GM12874 (cell line): ENCODE data around the gene GID4.

ENCODE experiments used
- TF ChIP-seq, protein P1 (sequence below): IDR thresholded peaks from 2 replicates; pipeline ENCODE4 v1.5.1; 2011; ENCODE audit warnings: low read depth, mild to moderate bottlenecking, control low read depth, low read length, moderate library complexity; ENCODE audit not compliant: insufficient read depth

Gene GID4

DNA sequence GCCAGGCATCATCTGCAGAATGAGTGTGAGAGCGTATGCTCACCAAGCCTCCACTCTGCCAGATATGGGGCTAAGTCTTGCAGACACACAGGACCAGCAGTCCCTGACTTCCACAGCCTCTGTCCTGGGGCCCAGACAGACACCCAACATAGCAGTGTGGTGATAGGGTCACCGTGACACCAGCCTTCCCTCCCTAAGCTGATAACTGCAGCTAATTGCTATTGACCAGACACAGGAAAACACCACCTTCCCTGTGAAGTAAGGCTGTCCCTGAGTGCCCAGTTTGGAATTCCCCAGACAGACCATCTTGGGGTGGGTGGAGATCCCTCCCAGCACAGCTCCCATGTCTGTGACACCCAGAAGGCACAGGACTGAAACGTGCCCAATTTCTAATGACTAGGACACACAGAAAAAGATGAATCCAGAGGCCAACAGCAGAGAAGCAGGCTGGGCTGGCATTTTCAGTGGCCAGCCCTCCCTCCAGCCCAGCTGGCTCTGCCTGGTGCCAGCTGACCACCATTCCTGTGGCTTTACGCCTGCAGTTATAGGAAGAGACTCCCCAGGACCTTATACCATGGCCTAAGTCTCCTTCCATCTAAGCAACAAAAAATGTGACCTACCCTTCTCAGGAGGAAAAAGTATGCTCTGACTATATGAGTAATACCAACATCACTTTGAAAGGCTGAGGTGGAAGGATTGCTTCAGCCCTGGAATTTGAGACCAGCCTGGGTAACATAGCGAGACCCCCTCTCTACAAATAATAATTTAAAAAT, 30.5 kb upstream of the GID4 start:
- TF ChIP-seq, protein P1, sequence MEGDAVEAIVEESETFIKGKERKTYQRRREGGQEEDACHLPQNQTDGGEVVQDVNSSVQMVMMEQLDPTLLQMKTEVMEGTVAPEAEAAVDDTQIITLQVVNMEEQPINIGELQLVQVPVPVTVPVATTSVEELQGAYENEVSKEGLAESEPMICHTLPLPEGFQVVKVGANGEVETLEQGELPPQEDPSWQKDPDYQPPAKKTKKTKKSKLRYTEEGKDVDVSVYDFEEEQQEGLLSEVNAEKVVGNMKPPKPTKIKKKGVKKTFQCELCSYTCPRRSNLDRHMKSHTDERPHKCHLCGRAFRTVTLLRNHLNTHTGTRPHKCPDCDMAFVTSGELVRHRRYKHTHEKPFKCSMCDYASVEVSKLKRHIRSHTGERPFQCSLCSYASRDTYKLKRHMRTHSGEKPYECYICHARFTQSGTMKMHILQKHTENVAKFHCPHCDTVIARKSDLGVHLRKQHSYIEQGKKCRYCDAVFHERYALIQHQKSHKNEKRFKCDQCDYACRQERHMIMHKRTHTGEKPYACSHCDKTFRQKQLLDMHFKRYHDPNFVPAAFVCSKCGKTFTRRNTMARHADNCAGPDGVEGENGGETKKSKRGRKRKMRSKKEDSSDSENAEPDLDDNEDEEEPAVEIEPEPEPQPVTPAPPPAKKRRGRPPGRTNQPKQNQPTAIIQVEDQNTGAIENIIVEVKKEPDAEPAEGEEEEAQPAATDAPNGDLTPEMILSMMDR, result no peak

DNA sequence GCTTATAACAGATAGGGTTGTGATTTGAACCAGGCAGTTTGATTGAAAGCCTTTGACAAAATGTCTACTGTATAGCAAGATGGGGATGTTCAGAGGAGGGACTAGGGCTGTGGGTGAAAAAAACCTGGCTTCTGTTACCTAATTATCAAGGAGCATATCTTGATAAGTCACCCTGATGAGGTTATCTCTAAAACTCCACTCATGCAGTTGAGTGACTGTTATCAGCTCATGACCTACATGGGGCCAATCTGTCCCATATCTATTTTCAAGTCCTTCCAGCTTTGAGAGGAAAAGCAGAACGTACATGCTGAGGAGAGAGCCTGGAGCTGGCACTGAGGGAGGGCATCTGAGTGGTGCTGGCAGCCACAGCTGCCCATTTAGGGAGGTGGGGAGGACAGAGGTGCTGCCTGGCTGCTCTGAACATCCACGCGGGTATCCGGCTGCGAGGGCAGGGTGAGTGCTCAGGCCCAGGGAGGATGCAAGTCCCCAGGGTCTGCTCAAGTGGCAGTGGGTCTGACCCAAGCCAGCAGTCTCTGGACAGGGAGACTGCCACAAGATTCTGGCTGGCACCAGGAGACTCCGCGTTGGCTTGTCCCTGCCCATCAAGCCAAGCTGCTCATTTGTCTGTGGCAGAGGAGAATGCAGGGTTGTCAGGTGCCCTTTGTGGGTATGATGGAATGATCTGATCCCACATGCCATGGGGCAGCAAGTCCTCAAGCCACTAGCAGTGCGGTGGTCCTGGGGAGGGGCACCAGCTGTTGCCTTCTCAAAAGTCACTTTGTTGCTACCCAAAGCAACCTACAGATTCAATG, 29.4 kb upstream of the GID4 start:
- TF ChIP-seq, protein P1, result no peak

DNA sequence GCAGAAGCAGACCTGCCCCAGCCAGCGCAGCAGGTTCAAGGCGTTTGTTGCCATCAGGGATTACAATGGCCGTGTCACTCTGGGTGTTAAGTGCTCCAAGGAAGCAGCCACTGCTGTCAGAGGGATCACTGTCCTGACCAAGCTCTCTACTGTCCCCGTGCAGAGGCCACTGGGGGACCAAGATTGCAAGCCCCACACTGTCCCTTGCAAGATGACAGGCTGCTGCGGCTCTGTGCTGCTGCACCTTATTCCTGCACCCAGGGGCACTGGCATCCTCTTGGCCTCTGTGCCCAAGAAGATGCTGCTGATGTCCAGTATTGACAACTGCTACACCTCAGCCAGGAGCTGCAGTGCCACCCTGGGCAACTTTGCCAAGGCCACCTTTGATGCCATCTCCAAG, 27.9 kb upstream of the GID4 start:
- TF ChIP-seq, protein P1, result no peak

DNA sequence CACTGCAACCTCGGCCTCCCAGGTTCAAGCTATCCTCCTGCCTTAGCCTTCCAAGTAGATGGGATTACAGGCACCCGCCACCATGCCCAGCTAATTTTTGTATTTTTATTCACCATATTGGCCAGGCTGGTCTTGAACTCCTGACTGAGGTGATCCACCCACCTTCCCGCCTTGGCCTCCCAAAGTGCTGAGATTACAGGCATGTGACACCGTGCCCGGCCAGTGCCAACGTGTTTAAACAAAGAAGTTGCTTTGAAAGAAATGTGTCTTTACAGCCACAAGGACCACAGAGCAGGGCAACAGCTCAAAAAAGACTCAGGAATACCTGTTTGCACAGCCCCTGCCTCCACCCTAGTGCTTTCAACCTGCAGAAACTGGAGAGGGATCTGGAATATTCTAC, 25.2 kb upstream of the GID4 start:
- TF ChIP-seq, protein P1, result no peak

DNA sequence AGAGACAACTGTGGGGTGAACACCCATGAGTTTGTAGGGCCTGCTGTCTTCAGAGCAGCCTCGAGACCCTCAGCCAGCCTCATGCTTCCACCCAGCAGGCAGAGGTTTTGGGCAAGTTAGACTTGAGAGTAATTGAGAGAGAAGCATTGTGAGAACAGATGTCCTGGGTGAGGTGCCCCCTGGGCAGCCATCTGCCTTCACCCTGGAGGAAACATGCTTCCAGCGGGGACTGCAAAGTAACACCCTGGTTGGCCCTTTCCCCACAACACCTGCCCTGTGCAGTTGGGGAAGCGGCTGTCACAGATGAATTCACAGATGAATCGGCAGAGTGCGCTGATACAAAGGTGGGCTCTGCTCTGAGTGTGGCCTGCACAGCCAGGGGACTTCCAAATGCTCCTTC, 23.6 kb upstream of the GID4 start:
- TF ChIP-seq, protein P1, result no peak

DNA sequence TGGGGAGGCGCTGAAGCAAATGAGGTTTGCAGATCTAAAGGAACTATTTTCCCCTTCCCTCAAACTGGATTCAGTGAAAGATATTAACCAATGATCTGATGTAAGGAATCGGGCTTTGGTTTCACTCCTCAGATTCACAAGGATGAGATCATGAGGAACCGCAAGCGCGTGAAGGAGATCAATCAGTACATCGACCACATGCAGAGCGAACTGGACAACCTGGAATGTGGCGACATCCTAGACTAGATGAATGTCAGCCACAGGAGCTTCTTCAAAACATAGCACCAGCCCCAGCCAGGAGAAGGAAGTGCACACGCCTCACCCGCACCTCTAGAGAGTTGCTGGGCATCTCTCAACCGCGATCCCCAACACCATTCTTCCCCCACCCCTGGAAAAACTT, 22.8 kb upstream of the GID4 start:
- TF ChIP-seq, protein P1, result no peak

DNA sequence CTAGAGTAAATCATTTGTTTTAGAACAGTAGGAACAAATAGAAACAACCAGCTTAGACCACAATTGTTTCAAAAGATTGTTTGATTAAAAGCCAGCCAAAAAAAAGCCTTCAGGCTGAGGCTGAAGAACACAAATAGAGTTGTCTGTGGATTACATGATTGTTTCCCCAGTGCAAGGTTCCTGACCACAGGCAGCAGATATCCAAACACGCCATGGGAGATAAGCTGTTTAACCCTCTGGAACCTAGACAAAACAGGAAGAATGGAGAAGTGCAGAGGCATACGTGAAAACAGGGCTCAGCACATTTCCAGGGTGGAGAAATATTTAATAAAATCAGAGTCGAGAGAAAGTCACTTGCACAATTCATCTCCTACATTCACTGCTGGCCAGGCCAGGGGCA, 21.2 kb upstream of the GID4 start:
- TF ChIP-seq, protein P1, result no peak
